Keratinocyte (primary cell): ENCODE results near the gene SERINC5.

Experiments
- EZH2 ChIP-seq: IDR thresholded peaks from one replicate; pipeline ENCODE4 v1.6.1; 2012; ENCODE audit warnings: inconsistent platforms, mild to moderate bottlenecking, low read length, moderate library complexity
- TF ChIP-seq, protein P1 (sequence below), 3 experiments: IDR thresholded peaks in 1 of 3; conservative IDR thresholded peaks in 1 of 3; optimal IDR thresholded peaks in 1 of 3; 2 replicates in 2 of 3; 3 replicates in 1 of 3; pipeline versions ENCODE3 to v1.5.1; 2011; ENCODE audit warnings: low read length in 3 of 3, mild to moderate bottlenecking in 3 of 3, moderate library complexity in 2 of 3, control low read depth in 1 of 3, inconsistent platforms in 1 of 3; ENCODE audit not compliant: insufficient read depth in 2 of 3; ENCODE audit errors: extremely low read depth in 1 of 3

- TF ChIP-seq, protein P1, sequence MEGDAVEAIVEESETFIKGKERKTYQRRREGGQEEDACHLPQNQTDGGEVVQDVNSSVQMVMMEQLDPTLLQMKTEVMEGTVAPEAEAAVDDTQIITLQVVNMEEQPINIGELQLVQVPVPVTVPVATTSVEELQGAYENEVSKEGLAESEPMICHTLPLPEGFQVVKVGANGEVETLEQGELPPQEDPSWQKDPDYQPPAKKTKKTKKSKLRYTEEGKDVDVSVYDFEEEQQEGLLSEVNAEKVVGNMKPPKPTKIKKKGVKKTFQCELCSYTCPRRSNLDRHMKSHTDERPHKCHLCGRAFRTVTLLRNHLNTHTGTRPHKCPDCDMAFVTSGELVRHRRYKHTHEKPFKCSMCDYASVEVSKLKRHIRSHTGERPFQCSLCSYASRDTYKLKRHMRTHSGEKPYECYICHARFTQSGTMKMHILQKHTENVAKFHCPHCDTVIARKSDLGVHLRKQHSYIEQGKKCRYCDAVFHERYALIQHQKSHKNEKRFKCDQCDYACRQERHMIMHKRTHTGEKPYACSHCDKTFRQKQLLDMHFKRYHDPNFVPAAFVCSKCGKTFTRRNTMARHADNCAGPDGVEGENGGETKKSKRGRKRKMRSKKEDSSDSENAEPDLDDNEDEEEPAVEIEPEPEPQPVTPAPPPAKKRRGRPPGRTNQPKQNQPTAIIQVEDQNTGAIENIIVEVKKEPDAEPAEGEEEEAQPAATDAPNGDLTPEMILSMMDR (optimal IDR thresholded peaks at IDR 0.05 in 1 of 3, IDR thresholded peaks at IDR 0.05 in 1 of 3, conservative IDR thresholded peaks at IDR 0.05 in 1 of 3; ENCODE audit: extremely low read depth in 1 of 3, insufficient read depth in 2 of 3, low read length in 3 of 3) = no peak
- no peak for TF ChIP-seq EZH2
Observed at GRCh38 chr5:80142996-80143395, 112.9 kb downstream of the SERINC5 start.
